Measurements from ENCODE around the gene SPATA7.

The SPATA7 gene

DNA sequence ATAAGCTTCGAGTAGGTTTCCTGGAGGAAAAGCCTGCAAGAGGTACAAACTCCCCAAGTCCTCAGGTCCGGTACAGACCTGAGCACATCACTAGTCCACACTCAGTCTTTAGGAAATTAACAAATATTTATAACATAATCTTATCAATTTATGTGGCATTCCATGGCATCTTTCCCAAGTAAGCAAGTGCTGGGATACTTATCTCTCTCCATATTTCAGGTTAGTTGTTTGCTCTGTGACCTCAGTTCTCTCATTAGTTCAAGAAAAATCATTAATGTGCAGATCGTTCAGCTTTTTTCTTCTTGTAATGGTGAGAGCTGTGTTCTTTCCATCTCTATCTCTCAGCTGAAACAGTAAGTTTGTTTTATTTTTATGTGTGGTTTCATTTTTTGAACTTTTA lies 34.7 kb downstream of the SPATA7 start:
- FAIRE-seq, result peak; percentile 56

DNA sequence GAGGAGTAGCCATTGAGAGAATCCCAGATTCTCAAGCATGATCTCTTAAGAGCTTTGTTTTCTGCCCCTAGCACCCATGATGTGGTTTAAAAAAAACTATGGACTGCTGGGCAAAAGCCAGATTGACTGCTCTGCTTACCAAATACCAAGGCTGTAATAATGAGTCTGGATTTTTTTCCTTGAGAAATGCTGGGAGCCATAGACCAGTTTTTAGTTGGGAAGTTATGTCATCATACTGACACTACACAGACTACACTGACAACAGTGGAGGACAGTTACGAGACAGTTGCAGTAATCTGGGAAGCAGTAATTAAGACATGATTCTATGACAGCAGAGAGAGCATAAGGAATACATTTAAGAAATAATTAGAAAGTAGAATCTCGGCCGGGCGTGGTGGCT lies 35.8 kb downstream of the SPATA7 start:
- FAIRE-seq, result no peak

- FAIRE-seq, result no peak
Measured at GRCh38 chr14:88422047-88422446, 36.6 kb downstream of the SPATA7 start.

DNA sequence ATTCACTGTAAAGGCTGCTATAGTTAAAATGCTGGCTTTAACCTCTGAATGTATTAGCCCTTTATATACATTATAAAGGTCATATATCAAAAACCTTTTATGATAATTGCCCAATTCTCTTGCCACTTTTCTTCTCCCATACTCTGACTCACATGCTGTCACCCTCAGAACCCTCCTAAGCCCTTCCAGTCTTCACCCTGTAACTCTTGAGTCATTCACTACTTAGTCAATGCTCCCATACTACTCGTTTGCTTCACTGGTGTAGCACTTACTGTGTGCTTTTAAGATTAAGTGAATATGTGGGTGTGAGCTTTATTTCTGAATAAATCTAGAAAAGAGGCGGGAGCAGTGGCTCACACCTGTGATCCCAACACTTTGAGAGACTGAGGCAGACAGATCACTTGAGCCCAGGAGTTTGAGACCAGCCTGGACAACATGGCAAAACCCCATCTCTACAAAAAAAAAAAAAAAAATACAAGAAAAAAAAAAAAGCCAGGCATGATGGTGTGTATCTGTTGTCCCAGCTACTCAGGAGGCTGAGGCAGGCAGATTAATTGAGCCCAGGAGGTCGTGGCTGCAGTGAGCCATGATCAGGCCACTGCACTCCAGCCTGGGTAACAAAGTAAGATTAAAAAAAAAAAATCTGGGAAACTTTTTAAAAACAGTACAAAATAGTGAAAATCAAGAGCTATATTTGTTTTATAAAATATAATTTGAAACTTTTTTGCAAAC lies 37.6 kb downstream of the SPATA7 start:
- FAIRE-seq, result no peak

DNA sequence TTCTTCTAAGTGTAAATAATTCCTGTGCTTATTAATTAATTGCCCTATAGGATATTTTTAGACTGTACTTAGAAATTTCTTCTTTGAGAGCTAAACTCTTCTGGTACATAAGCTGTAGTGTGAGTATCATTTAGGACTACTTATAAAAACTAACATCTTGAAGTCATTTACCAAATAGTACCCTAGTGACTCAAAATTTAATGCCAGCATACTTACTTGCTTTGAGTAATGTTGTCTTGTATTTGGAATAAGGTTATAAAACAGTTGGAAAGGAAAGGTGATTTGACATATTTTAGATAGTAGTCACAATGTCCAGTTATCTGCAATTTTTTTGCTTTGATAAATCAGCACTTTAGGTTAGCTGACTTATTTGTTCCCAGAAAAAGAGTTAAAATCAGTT lies 39.1 kb downstream of the SPATA7 start:
- FAIRE-seq, result peak; percentile 81

DNA sequence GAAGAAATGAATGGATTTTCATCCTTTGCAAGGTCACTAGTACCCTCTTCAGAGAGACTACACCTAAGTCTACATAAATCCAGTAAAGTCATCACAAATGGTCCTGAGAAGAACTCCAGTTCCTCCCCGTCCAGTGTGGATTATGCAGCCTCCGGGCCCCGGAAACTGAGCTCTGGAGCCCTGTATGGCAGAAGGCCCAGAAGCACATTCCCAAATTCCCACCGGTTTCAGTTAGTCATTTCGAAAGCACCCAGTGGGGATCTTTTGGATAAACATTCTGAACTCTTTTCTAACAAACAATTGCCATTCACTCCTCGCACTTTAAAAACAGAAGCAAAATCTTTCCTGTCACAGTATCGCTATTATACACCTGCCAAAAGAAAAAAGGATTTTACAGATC lies 40.8 kb downstream of the SPATA7 start:
- no peak for FAIRE-seq

DNA sequence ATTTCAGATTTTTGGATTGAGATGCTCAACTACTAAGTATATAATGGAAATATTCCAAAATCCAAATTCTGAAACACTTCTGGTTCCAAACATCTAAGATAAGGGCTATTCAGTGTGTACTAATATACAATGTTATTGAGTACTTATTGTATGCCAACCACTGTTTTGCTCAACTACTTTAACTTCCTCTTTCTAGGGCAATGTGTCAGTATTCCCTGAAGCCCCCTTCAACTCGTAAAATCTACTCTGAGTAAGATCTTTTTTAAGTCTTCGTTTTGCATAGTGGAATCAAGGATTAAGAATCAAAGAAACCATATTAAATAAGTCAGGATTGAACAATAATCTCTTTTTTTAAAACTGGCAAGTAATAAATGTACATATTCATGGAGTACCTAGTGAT lies 45.5 kb downstream of the SPATA7 start:
- peak; percentile 43 for FAIRE-seq

DNA sequence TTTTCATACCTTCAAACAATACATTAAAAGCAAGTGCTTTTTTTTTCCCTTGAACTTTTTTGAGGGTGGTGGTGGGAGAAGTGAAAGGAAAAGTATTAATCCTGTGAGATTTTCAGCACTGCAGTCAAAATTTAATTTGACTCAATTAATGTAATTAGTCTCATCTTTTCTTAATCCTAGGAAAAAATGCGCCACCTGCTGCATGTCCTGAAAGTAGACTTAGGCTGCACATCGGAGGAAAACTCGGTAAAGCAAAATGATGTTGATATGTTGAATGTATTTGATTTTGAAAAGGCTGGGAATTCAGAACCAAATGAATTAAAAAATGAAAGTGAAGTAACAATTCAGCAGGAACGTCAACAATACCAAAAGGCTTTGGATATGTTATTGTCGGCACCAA lies 52.2 kb downstream of the SPATA7 start:
- no peak for FAIRE-seq

DNA sequence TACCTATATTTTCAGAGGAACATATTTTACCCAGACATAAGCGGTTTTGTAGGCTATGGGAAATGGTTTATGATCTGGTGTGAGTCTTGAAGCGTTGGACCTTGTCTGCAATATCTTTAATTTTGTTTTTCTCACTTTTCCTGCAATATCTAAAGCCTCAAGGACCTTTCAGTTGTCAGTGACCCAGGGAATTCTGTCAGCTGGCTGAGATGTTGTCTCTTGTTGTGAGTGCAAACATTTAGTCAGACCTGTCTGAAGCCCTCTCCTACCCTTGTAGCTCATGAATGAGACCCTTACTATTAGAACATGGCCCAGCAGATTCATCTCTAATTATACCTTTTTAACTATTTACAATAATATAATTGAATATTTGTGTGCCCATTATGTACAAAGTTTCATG lies 53.6 kb downstream of the SPATA7 start:
- no peak for FAIRE-seq

DNA sequence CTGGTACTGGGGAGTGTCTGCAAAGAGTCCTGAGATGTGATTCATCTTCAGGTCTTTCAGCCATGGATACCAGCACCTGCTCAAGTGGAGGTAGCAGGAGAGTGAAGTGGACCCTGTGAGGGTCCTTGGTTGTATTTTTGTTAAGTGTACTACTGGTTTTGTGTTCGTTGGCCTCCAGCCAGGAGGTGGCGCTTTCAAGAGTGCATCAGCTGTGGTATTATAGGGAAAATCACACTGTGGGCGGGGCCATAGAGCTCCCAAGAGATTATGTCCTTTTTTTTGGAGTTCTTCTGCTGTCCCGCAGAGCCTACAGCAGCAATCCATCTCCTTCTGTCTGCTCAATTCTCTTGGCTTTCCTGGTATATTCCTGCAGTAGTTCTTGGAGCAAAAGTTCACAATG lies 66.8 kb downstream of the SPATA7 start:
- FAIRE-seq, result no peak

- no peak for FAIRE-seq
Measured at GRCh38 chr14:88454886-88455285, 69.4 kb downstream of the SPATA7 start.

GRCh38 chr14:88463318-88463717 lies 77.9 kb downstream of the SPATA7 start:
- FAIRE-seq, result no peak

DNA sequence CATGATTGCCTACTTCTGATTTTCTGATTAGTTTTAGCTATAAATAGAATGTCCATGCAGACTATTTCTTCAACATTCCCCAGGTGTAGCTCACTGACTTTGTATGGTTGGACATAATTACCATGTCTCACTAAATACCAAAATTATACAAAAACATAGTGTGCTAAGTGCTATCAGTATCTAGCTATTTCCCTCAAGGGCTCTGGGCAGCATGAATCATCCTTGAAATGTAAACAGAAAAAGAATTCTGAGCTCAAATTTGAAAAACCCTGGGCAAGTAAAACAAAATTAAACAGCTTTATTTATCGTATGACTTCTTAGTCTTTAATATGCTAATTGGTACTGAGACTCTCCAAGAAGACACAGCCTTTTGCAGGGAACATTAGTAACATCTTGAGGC lies 82.9 kb downstream of the SPATA7 start:
- FAIRE-seq, result no peak

DNA sequence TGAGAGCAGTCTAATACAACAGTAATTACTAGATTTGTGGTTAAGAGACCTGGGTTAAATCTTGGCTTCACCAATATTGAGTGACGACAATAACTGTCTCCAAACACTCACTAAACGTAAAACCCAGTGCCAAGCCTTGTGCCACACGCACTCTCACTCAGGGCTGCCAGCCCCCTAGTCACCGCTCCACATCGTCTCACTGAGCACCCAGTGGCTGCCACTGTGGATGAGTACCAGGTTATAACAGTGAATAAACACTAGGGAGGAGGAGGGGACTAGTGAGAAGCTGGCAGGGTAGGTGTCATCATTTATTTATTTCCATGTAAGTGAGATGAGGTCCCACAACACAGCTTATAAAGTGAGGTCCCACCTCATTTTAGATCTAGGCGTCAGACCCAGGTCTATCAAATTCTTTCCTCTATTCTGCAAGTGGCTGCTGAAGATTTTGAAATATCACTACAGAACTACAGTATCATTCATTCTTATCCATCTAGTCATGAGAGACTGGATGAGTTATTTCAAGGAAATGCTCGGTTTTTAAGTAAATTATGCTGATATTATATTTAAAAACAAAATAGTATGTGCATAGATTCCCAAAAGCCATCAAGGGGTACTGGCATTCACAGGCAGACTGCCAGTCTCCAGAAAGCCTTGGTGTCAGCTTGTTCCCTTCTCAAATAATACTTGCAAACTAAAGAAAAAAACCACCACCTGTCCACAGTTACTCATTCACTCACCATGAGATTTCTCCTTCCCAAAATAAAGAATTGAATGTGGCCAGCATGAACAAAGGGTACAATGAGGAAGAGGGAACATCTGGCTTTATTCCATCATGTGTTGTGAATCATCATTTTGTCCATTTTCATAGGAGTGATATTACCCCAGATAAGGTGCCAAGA lies 85.3 kb downstream of the SPATA7 start:
- no peak for FAIRE-seq

- FAIRE-seq, result no peak
Measured at GRCh38 chr14:88473791-88474190, 88.3 kb downstream of the SPATA7 start.

- peak; percentile 55 for FAIRE-seq
Measured at GRCh38 chr14:88476214-88476774, 90.8 kb downstream of the SPATA7 start.

DNA sequence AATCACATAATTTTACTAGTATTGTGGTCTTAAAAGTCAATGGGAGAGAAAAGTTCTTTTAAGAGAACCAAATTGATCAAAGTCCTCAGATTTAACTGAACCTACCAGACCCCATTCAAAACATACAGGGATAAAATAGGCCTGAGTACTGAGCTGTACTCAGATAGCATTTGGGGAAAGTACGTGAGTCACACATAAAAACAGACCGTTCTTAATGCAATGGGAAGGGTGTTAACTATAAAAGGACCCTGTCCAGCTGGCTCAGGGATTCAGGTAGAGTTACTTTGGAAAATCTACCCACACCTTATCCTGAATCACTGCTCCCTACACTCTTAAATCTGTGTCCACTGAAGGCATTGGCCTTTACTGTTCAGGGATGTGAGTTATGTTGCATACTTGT lies 91.4 kb downstream of the SPATA7 start:
- FAIRE-seq, result no peak

DNA sequence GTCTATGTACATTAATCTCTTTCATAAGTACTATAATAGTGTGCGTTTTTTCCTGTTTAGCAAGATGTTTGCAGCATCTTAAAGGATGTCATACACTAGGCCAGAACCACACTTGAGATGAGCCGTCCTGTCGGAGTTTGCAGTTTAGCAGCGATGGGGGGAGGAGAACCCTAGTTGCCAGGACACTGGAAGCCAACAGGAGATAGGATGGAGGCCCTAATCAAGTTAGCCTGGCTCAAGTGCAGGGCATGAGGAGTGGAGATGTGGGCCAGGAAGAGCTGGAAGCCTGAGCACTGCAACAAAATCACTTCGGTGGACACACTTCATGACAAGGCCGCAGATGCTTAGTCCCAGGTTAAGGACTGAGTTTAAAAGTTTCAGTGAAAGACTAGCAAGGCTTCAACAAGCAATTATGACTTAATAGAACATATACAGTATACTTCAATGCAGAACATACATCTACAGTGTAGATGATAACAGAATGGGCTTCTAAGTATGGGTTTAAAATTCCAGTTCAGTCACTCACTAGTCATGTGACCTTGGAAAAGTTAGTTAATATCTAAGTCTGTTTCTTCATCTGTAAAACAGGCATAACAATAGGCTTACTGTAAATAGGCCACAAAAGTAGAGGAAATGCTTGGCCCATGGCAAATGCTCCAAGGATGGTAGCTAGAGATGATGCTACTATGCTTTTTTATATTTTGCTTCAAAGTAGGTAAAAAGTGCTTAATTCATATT lies 92.2 kb downstream of the SPATA7 start:
- no peak for FAIRE-seq

GRCh38 chr14:88478931-88479330 lies 93.5 kb downstream of the SPATA7 start:
- FAIRE-seq, result no peak

- FAIRE-seq, result no peak
Measured at GRCh38 chr14:88479574-88479987, 94.1 kb downstream of the SPATA7 start.

GRCh38 chr14:88481059-88481458 lies 95.6 kb downstream of the SPATA7 start:
- FAIRE-seq, result no peak

DNA sequence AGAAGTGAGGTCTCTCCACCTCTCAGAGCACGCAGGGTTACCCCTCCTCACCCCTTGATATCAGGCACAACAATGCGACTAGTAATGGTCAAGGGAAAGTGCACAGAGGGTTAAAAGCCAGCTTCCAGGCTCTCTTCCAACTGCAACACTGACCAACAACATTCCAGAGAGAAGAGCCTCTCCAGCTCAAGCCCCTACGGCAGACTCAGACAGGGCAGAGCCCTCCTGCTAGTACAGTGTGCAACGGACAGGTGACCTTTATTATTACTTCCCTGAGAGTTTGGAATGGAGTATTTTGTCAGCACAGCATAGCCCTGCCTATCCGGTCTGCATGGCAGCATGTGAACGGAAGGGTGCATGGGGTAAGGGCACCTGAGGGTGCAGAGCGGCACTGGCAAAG lies 96.3 kb downstream of the SPATA7 start:
- no peak for FAIRE-seq

DNA sequence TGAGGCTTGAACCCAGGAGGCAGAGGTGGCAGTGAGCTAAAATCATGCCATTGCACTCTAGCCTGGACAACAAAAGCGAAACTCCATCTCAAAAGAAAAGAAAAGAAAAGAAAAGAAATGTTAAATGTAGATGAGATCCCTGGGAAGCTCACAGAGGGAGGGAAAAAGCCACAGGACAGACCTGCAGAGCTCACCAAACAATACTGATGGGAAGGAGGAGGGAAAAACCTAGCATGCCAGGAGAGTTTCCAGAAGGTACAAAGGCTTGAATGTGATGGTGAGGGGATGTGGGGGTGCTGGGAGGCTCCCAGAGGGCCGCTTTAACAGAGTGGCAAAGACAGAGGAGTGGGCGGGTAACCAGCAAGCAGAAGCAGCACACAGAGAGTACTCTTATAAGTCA lies 97.1 kb downstream of the SPATA7 start:
- FAIRE-seq, result no peak
